ENCODE results near the gene AGAP1.

DNA sequence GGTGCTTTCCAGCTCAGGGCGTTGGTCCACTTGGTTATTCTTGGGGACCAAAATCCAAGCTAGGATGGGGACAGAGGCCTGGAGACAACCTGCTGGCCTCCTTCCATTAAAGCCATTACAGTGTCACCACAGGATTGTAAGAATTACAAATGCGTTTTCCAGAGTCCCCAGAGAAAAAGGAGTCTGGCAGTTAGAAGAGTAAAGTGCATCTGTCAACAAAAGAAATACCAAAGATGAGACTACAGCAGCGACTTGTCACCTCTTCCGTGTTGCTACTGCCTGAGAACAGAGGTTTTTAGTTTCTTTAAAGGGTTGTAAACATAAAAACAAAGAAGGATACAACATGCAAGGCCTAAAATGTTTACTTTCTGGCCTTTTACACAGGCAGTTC lies 235.7 kb downstream of the AGAP1 start:
- no peak for TF ChIP-seq POLR2A (IDR thresholded peaks at IDR 0.05)
- TF ChIP-seq, protein P1, sequence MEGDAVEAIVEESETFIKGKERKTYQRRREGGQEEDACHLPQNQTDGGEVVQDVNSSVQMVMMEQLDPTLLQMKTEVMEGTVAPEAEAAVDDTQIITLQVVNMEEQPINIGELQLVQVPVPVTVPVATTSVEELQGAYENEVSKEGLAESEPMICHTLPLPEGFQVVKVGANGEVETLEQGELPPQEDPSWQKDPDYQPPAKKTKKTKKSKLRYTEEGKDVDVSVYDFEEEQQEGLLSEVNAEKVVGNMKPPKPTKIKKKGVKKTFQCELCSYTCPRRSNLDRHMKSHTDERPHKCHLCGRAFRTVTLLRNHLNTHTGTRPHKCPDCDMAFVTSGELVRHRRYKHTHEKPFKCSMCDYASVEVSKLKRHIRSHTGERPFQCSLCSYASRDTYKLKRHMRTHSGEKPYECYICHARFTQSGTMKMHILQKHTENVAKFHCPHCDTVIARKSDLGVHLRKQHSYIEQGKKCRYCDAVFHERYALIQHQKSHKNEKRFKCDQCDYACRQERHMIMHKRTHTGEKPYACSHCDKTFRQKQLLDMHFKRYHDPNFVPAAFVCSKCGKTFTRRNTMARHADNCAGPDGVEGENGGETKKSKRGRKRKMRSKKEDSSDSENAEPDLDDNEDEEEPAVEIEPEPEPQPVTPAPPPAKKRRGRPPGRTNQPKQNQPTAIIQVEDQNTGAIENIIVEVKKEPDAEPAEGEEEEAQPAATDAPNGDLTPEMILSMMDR (IDR thresholded peaks at IDR 0.05) = no peak

Data from uterus (tissue), 2 donors.